Mononuclear cell (primary cell): ENCODE data around the gene CCDC88B. TPM values are rescaled to one million over a fixed set of nuclear protein-coding genes. Genes with fewer than 3 reads are reported as not detected.

Experiments
- H3K27me3 ChIP-seq: 2 replicates; pipeline ENCODE4 v1.6.0; 2011; ENCODE audit warnings: low read length, control low read depth; ENCODE audit not compliant: insufficient read depth
- H3K4me1 ChIP-seq: 2 replicates; pipeline ENCODE4 v1.5.1; 2011; ENCODE audit warnings: mild to moderate bottlenecking, low read length, control low read depth; ENCODE audit not compliant: insufficient read depth
- H3K4me3 ChIP-seq: 2 replicates; pipeline ENCODE4 v1.5.1; 2011; ENCODE audit warnings: mild to moderate bottlenecking, low read length, moderate library complexity
- H3K9me3 ChIP-seq: 2 replicates; pipeline ENCODE4 v1.5.1; 2011; ENCODE audit warnings: low read depth, mild to moderate bottlenecking, control low read depth, low read length
- total RNA-seq: library from RNA; depleted of rRNA; stranded (reverse); fragments of >200 nt; gene quantifications from one replicate; pipeline ENCODE4 v1.2.3, GENCODE V29; 2012

CCDC88B gene
- total RNA-seq, 1 donor: 42.7 TPM

DNA sequence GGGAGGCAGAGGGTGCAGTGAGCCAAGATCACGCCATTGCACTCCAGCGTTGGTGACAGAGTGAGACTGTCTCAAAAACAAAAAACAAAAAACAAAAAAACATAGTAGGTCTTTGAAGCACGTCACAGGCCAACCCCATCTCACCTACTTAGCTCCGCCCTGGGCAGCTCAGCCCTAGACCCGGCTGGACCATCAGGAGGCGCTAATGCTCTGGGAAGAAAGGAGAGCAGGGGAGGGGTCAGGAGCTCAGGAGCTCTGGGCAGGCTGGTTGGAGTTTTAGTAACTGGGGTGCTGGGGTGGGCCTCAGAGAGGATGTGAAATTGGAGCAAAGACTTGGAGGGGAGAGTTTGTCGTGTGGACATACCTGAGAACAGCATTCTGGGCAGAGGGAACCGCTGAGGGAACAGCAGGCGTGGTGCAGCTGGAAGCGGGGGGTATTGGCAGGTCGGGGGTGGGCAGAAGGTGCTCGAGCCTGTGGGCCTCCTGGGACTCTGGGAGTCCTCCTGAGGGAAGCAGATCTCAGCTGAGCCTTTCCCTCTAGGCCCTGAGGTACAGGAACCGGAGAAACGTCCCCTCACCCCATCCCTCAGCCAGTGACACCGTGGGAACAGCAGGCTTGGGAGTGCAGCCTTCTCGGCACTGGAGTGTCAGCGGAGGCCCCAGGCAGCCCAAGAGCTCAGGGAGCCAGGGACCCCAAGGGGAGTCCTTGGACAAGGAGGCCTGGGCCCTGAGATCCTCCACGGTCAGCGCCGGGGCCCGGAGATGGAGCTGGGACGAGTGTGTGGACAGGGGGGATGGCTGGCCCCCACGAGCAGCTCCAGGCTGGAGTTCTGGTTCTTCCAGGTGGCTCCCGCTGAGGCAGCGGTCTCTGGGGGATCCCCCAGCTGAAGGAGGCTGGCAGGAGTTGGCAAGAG, 16.8 kb downstream of the CCDC88B start:
- no peak overlapping the region for H3K4me3 ChIP-seq
- no peaks in the 10 kb centered on the region for H3K27me3 ChIP-seq
- H3K9me3 ChIP-seq: no peaks in the 10 kb centered on the region
- peaks cover 38% of the 10 kb centered on the region for H3K4me1 ChIP-seq

- peaks cover 38% of the 10 kb centered on the region for H3K4me1 ChIP-seq
- no peaks in the 10 kb centered on the region for H3K9me3 ChIP-seq
- H3K27me3 ChIP-seq: no peaks in the 10 kb centered on the region
- H3K4me3 ChIP-seq: no peak overlapping the region
These were observed 17.4 kb downstream of the CCDC88B start for GRCh38 chr11:64357446-64357845.

DNA sequence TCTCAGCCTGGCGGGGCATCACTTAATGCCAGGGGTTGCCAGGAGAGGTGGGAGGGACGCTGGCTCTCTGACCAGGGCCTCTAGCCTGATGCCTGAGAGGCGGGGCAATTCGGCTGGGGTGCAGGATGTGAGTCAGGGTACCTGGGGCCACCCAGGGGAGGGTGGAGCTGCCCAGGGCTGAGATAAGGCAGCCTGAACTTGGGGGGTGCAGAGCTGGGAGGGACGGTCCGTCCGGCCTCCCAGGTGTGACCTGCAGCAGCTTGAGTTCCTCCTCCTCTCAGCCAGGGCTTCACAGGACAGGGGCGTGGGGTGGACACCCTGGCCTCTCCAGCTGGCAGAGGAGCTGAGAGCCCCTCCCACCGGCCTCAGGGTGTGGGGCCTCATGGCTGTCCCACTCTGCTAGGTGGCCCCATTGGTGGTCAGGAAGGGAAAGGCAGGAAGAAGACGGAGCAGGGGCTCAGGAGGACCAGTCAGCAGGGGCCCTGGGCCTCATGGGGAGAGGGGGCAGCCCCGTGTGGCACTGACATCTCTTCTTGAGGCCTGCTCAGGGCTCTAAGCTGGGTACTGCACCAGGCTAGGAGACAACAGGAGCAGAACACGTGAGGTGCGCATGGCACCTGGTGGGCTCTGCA, 18.0 kb downstream of the CCDC88B start:
- Histone ChIP-seq H3K27me3 (no peaks in the 10 kb centered on the region), H3K4me1 (peaks cover 38% of the 10 kb centered on the region), H3K9me3 (no peaks in the 10 kb centered on the region), H3K4me3 (no peak overlapping the region)

- Histone ChIP-seq H3K9me3 (no peaks in the 10 kb centered on the region), H3K4me3 (peak overlapping the region; percentile 63), H3K27me3 (no peaks in the 10 kb centered on the region), H3K4me1 (peaks cover 38% of the 10 kb centered on the region)
These were observed 18.5 kb downstream of the CCDC88B start for GRCh38 chr11:64358536-64358906.

DNA sequence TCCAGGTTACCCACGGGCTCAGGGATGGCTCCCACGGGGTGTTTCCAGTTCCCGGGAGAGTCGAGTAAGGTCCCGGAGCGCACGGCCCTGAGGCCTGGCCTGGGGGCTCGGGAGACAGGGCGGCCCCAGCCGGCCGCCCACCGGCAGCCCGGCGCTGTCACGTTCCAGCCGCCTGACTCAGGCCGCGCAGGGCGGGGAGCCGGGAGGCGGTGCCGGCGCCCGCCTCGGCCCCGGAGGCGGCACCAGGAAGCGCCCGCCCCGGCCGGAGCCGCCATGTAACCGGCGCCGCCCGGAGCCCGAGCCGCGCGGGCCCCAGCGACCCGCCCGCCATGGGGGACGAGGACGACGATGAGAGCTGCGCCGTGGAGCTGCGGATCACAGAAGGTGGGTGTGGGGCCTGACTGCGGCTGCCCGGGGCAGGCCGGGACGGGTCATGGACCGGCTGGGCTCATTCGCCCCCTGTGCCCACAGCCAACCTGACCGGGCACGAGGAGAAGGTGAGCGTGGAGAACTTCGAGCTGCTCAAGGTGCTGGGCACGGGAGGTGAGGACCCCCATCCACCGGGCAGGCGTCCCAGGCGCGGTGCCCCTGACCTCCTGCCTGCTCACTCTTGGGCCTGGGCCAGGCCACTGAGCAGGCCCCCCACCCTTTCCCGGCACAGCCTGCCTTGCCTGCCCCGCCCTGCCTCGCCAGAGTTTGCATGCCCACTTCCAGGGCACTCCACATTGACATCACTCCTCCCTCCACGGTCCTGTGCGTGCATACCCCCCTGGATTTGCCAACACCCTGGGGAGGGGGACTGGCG, 19.1 kb downstream of the CCDC88B start, which contains the start of gene RPS6KA4:
Gene RPS6KA4 (plus strand): TSS at position 256 of the 805 bp plus-strand sequence. CDS start 74 bp downstream, at position 330.
- Histone ChIP-seq H3K4me1 (peaks cover 38% of the 10 kb centered on the region), H3K9me3 (no peaks in the 10 kb centered on the region), H3K27me3 (no peaks in the 10 kb centered on the region), H3K4me3 (peak within 1 kb of the TSS; percentile 63)

GRCh38 chr11:64359712-64360445, 19.9 kb downstream of the CCDC88B start:
- Histone ChIP-seq H3K27me3 (no peaks in the 10 kb centered on the region), H3K4me1 (peaks cover 38% of the 10 kb centered on the region), H3K9me3 (no peaks in the 10 kb centered on the region), H3K4me3 (peak overlapping the region; percentile 63)

DNA sequence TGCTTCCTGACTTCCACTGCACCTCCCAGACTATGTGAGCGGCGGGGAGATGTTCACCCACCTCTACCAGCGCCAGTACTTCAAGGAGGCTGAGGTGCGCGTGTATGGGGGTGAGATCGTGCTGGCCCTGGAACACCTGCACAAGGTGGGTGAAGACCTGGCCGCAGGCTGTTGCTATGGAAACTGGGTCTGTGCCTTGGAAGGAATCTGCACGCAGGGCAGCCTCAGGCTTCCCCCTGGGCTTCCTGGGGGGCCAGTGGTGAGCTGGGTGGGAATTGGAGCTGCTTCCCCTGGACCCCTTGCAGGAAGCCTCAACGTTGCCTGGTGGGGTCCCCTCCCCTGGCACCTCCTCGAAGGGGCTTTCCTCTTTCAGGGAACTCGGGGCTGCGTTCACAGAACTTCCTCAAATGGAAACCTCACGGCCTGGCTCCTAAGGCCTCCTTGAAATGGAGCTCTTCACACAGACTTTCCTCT, 20.5 kb downstream of the CCDC88B start:
- Histone ChIP-seq H3K27me3 (no peaks in the 10 kb centered on the region), H3K4me3 (peak overlapping the region; percentile 63), H3K4me1 (peaks cover 38% of the 10 kb centered on the region), H3K9me3 (no peaks in the 10 kb centered on the region)

DNA sequence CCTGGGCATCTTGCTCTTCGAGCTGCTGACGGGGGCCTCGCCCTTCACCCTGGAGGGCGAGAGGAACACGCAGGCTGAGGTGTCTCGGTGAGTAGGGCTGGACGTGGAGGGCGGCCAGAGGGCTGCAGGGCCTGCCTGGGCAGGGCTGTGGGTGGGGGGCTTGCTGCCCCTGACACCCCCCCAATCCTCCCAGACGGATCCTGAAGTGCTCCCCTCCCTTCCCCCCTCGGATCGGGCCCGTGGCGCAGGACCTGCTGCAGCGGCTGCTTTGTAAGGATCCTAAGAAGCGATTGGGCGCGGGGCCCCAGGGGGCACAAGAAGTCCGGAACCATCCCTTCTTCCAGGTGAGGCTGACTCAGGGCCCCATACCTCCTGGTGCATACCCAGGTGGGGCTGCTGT, 21.7 kb downstream of the CCDC88B start:
- Histone ChIP-seq H3K9me3 (no peaks in the 10 kb centered on the region), H3K4me1 (peaks cover 38% of the 10 kb centered on the region), H3K27me3 (no peaks in the 10 kb centered on the region), H3K4me3 (no peak overlapping the region)

- Histone ChIP-seq H3K4me3 (no peak overlapping the region), H3K27me3 (no peaks in the 10 kb centered on the region), H3K4me1 (peaks cover 37% of the 10 kb centered on the region), H3K9me3 (no peaks in the 10 kb centered on the region)
These were observed 22.3 kb downstream of the CCDC88B start for GRCh38 chr11:64362339-64362738.

GRCh38 chr11:64364435-64364834, 24.4 kb downstream of the CCDC88B start:
- no peak overlapping the region for H3K4me3 ChIP-seq
- H3K9me3 ChIP-seq: no peaks in the 10 kb centered on the region
- H3K4me1 ChIP-seq: peaks cover 18% of the 10 kb centered on the region
- H3K27me3 ChIP-seq: no peaks in the 10 kb centered on the region

- no peak overlapping the region for H3K4me3 ChIP-seq
- H3K27me3 ChIP-seq: no peaks in the 10 kb centered on the region
- no peaks in the 10 kb centered on the region for H3K9me3 ChIP-seq
- H3K4me1 ChIP-seq: peaks cover 13% of the 10 kb centered on the region
These were observed 24.9 kb downstream of the CCDC88B start for GRCh38 chr11:64364911-64365310.

- no peak overlapping the region for H3K4me3 ChIP-seq
- no peaks in the 10 kb centered on the region for H3K4me1 ChIP-seq
- H3K9me3 ChIP-seq: no peaks in the 10 kb centered on the region
- no peaks in the 10 kb centered on the region for H3K27me3 ChIP-seq
These were observed 26.7 kb downstream of the CCDC88B start for GRCh38 chr11:64366751-64367150.

DNA sequence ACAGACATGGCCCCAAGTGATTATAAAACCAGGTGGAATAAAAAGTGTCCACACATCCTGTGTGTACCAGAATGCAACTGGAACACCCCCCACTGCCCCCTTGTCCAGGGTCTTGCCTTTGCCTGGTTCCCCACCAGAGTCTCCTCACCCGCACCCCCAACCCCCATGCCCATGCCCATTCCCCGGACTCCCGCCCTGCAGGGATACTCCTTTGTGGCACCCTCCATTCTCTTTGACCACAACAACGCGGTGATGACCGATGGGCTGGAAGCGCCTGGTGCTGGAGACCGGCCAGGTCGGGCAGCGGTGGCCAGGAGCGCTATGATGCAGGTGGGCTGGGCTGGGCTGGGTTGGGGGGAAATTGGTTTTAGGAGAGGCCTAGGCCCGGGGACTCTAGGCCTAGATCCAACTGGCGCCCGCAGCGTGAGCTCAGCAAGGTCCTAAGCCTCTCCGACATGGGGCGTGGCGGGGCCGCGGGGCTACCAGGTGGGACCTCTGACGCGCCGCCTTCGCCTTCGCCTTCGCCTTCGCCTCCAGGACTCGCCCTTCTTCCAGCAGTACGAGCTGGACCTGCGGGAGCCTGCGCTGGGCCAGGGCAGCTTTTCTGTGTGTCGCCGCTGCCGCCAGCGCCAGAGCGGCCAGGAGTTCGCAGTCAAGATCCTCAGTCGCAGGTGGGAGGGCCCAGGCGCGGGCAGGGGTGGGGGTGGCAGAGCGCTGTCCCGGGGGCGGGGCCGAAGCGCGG, 28.1 kb downstream of the CCDC88B start:
- H3K4me1 ChIP-seq: peaks cover 2% of the 10 kb centered on the region
- H3K27me3 ChIP-seq: no peaks in the 10 kb centered on the region
- H3K4me3 ChIP-seq: no peak overlapping the region
- no peaks in the 10 kb centered on the region for H3K9me3 ChIP-seq

DNA sequence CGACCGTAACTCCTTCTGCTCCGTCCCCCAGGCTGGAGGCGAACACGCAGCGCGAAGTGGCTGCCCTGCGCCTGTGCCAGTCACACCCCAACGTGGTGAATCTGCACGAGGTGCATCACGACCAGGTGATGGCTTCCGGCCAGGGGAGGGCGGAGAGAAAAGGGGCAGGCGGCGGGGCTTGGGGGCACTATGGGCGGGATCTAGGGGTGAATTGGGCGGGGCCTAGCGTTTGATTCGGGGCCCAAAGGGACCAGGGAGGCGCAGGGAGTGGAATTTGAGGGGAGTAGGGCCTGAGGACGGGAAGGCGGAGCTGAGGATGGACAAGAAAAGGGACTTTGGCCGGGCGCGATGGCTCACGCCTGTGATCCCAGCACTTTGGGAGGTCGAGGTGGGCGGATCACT, 28.7 kb downstream of the CCDC88B start:
- H3K4me1 ChIP-seq: peaks cover 7% of the 10 kb centered on the region
- no peaks in the 10 kb centered on the region for H3K27me3 ChIP-seq
- no peak overlapping the region for H3K4me3 ChIP-seq
- no peaks in the 10 kb centered on the region for H3K9me3 ChIP-seq
